ENCODE measurements around the gene ADCY4. TPM values are rescaled to one million over a fixed set of nuclear protein-coding genes. Genes with fewer than 3 reads are reported as not detected.

The ADCY4 gene
- total and polyA plus RNA-seq, 2 donors (not counting 3 experiments of a cell fraction or from before 2014, with no cell fraction given), result 81.6 to 84.0 TPM

DNA sequence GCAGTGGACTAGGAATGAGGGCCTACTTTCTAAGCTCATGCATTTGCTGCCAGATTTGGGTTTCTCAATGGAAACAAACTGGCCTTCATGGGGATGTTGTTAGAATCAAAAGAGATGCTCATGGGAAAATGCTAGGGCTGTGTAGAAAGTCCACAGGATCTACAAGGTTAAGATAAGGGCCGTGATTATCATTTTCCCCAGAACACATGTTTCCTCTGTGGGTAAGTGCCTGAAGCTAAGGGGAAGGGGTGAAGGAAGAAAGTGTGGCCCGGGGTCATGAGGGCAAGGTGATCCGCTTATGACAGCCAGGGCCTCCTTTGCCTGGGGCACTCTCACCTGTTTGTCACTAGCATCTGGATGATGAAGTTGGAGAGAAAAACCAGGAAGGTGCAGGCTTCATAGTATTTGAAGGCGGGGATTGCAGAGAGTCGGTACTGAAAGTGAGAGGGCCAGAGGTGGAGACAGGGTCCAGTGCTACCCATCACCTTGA is 9.8 kb downstream of the ADCY4 start:
- POLR2A ChIA-PET, result no interaction called here
- intact Hi-C loops (cut with micrococcal nuclease), result no loop called here
- TF ChIP-seq FOS (IDR thresholded peaks at IDR 0.05; ENCODE audit: borderline replicate concordance, insufficient read depth, low read length) (no peak), POLR2A (IDR thresholded peaks at IDR 0.05; ENCODE audit: low read depth, low read length) (no peak), MYC (IDR thresholded peaks at IDR 0.05; ENCODE audit: low read depth, low read length) (no peak), JUN (IDR thresholded peaks at IDR 0.05; ENCODE audit: borderline replicate concordance, insufficient read depth, insufficient read length, low read depth) (no peak), GATA2 (IDR thresholded peaks at IDR 0.05; ENCODE audit: insufficient read depth, insufficient read length, low read depth, low read length) (no peak), POLR2AphosphoS5 (IDR thresholded peaks at IDR 0.05; ENCODE audit: insufficient read depth, low read depth, low read length) (no peak), EZH2 (IDR thresholded peaks at IDR 0.05; ENCODE audit: borderline replicate concordance, low read depth, low read length, severe bottlenecking) (no peak)
- TF ChIP-seq, protein P1, sequence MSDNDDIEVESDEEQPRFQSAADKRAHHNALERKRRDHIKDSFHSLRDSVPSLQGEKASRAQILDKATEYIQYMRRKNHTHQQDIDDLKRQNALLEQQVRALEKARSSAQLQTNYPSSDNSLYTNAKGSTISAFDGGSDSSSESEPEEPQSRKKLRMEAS (IDR thresholded peaks at IDR 0.05; ENCODE audit: insufficient read depth, insufficient read length), result no peak
- TF ChIP-seq, protein P2, sequence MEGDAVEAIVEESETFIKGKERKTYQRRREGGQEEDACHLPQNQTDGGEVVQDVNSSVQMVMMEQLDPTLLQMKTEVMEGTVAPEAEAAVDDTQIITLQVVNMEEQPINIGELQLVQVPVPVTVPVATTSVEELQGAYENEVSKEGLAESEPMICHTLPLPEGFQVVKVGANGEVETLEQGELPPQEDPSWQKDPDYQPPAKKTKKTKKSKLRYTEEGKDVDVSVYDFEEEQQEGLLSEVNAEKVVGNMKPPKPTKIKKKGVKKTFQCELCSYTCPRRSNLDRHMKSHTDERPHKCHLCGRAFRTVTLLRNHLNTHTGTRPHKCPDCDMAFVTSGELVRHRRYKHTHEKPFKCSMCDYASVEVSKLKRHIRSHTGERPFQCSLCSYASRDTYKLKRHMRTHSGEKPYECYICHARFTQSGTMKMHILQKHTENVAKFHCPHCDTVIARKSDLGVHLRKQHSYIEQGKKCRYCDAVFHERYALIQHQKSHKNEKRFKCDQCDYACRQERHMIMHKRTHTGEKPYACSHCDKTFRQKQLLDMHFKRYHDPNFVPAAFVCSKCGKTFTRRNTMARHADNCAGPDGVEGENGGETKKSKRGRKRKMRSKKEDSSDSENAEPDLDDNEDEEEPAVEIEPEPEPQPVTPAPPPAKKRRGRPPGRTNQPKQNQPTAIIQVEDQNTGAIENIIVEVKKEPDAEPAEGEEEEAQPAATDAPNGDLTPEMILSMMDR (IDR thresholded peaks at IDR 0.05; ENCODE audit: extremely low read depth in 1 of 2, insufficient read depth in 1 of 2, low read depth in 1 of 2, low read length in 2 of 2), result no peak

More for the DNA sequence above, 9.8 kb downstream of the ADCY4 start:
- no TSS peak for BruUV-seq (replicated peaks)
- Histone ChIP-seq H3K36me3 (ENCODE audit: control insufficient read depth in 2 of 2, extremely low read depth in 1 of 2, insufficient read depth in 2 of 2, low read length in 2 of 2) (peaks cover 0 to 18% of the 10 kb centered on the region in 2 experiments), H3K27me3 (ENCODE audit: control insufficient read depth in 2 of 2, insufficient read depth in 2 of 2, low read length in 2 of 2) (no peaks in the 10 kb centered on the region), H3K4me1 (ENCODE audit: control insufficient read depth, extremely low read depth, insufficient read depth, low read length) (peaks cover 5% of the 10 kb centered on the region), H3K4me2 (ENCODE audit: insufficient read depth, low read length) (no peak overlapping the region), H3K9me1 (replicated peaks; ENCODE audit: control insufficient read depth, extremely low read depth, insufficient read depth, low read length) (no peaks in the 10 kb centered on the region), H4K20me1 (replicated peaks; ENCODE audit: control insufficient read depth, extremely low read depth, insufficient read depth, low read length) (no peaks in the 10 kb centered on the region), H3K79me2 (ENCODE audit: control insufficient read depth, insufficient read depth, low read length) (no peaks in the 10 kb centered on the region), H3K4me3 (replicated peaks in 1 of 3; ENCODE audit: insufficient read depth in 1 of 3, low read depth in 1 of 3, low read length in 3 of 3) (no peak overlapping the region), H2AFZ (ENCODE audit: low read depth, low read length) (no peak overlapping the region), H3K9me3 (replicated peaks; ENCODE audit: control insufficient read depth, insufficient read depth, low read length) (no peaks in the 10 kb centered on the region), H3K27ac (ENCODE audit: insufficient read depth, low read depth, low read length) (no peak overlapping the region), H3K9ac (replicated peaks; ENCODE audit: extremely low read depth, insufficient read depth, low read length) (no peak overlapping the region)
- CTCF ChIA-PET, result interaction anchor here (4.4 to 20.1 kb wide), 3 partner anchors 9 to 109 kb away, joined by 14 to 811 read pairs (median 23); partner anchors contain the start of genes CBLN3, CIDEB and KHNYN
- FAIRE-seq (no peak), DNase-seq (ENCODE audit: low read depth, low spot score) (no peak)
- dilution Hi-C loops (cut with MboI; ENCODE audit: extremely low pct_ligation_motif_present, low sequenced_read_pairs), result no loop called here
